Parathyroid adenoma (tissue), 2 donors: ENCODE measurements around the gene P4HA1.
"Not testable (repeated sequence)": the region's sequence is repeated elsewhere in the genome, so short reads cannot be mapped to it uniquely, and the experiment has no call there.

Experiments used
- H2AFZ ChIP-seq: fragments of 300-600 bp; sonication (generic); one replicate; pipeline ENCODE4 v1.7.0; 2017; ENCODE audit warnings: antibody characterized with exemption, mild to moderate bottlenecking
- H3K27ac ChIP-seq: fragments of 300-600 bp; sonication (generic); one replicate; pipeline ENCODE4 v1.7.0; 2017
- H3K27me3 ChIP-seq: fragments of 300-600 bp; sonication (generic); one replicate; pipeline ENCODE4 v1.7.0; 2017; ENCODE audit warnings: low read length; ENCODE audit not compliant: control insufficient read depth, insufficient read depth
- H3K36me3 ChIP-seq: fragments of 300-600 bp; sonication (generic); one replicate; pipeline ENCODE4 v1.7.0; 2017; ENCODE audit warnings: low read length; ENCODE audit not compliant: control insufficient read depth, insufficient read depth
- H3K4me1 ChIP-seq: fragments of 300-600 bp; sonication (generic); one replicate; pipeline ENCODE4 v1.7.0; 2017; ENCODE audit warnings: control low read depth
- H3K4me2 ChIP-seq: fragments of 300-600 bp; sonication (generic); one replicate; pipeline ENCODE4 v1.7.0; 2017; ENCODE audit warnings: low read length
- H3K4me3 ChIP-seq: fragments of 300-600 bp; sonication (generic); one replicate; pipeline ENCODE4 v1.7.0; 2017; ENCODE audit warnings: low read depth, low read length
- H3K79me2 ChIP-seq: fragments of 300-600 bp; sonication (generic); one replicate; pipeline ENCODE4 v1.7.0; 2017; ENCODE audit warnings: control low read depth
- H3K9ac ChIP-seq: fragments of 300-600 bp; sonication (generic); one replicate; pipeline ENCODE4 v1.7.0; 2017; ENCODE audit warnings: mild to moderate bottlenecking
- H3K9me3 ChIP-seq: fragments of 300-600 bp; sonication (generic); one replicate; pipeline ENCODE4 v1.7.0; 2017; ENCODE audit warnings: low read length; ENCODE audit not compliant: control insufficient read depth
- CTCF ChIP-seq: fragments of 300-600 bp; sonication (generic); IDR thresholded peaks from one replicate; pipeline ENCODE4 v1.7.0; 2017; ENCODE audit warnings: antibody characterized with exemption, mild to moderate bottlenecking
- donor health status: primary hyperparathyroidism.

Gene P4HA1

GRCh38 chr10:73110345-73110849 lies 13.7 kb upstream of the P4HA1 start, which contains the start of gene NUDT13:
Gene NUDT13 (plus strand): TSS chr10:73110455. CDS start chr10:73114366, 3,911 bp downstream.
- Histone ChIP-seq H3K27me3 (no peaks in the 10 kb centered on the region), H3K9me3 (no peaks in the 10 kb centered on the region), H3K4me3 (peak within 1 kb of the TSS; percentile 73), H3K4me2 (peak within 1 kb of the TSS; percentile 74), H3K36me3 (no peaks in the 10 kb centered on the region), H3K27ac (peak within 1 kb of the TSS; percentile 65), H3K4me1 (no peaks in the 10 kb centered on the region), H3K79me2 (no peaks in the 10 kb centered on the region), H2AFZ (peak within 1 kb of the TSS; percentile 77), H3K9ac (no peak within 1 kb of the TSS)
- no peak for TF ChIP-seq CTCF

GRCh38 chr10:73109248-73109652 lies 12.6 kb upstream of the P4HA1 start:
- not testable (repeated sequence) for H3K4me3 ChIP-seq, H3K4me1 ChIP-seq, H3K9me3 ChIP-seq, H3K27me3 ChIP-seq, H3K36me3 ChIP-seq, H3K79me2 ChIP-seq, H3K4me2 ChIP-seq, H2AFZ ChIP-seq, H3K27ac ChIP-seq, H3K9ac ChIP-seq

GRCh38 chr10:73106301-73106700 lies 9.6 kb upstream of the P4HA1 start:
- H3K4me2 ChIP-seq, result no peak overlapping the region
- no peaks in the 10 kb centered on the region for H3K27me3 ChIP-seq
- no peak for TF ChIP-seq CTCF
- H3K9me3 ChIP-seq, result no peaks in the 10 kb centered on the region
- H3K79me2 ChIP-seq, result no peaks in the 10 kb centered on the region
- no peak overlapping the region for H2AFZ ChIP-seq
- H3K27ac ChIP-seq, result no peak overlapping the region
- no peak overlapping the region for H3K4me3 ChIP-seq
- no peak overlapping the region for H3K9ac ChIP-seq
- no peaks in the 10 kb centered on the region for H3K4me1 ChIP-seq
- no peaks in the 10 kb centered on the region for H3K36me3 ChIP-seq

- no peak overlapping the region for H3K4me3 ChIP-seq
- peaks cover 3% of the 10 kb centered on the region for H3K79me2 ChIP-seq
- H3K27me3 ChIP-seq, result no peaks in the 10 kb centered on the region
- no peak overlapping the region for H3K4me2 ChIP-seq
- H3K9me3 ChIP-seq, result no peaks in the 10 kb centered on the region
- no peak overlapping the region for H3K9ac ChIP-seq
- no peak overlapping the region for H2AFZ ChIP-seq
- H3K27ac ChIP-seq, result no peak overlapping the region
- H3K36me3 ChIP-seq, result no peaks in the 10 kb centered on the region
- TF ChIP-seq CTCF, result no peak
- H3K4me1 ChIP-seq, result no peaks in the 10 kb centered on the region
Observed at GRCh38 chr10:73099141-73099540, 2.5 kb upstream of the P4HA1 start.

GRCh38 chr10:73097305-73097670 lies 622 bp upstream of the P4HA1 start:
- Histone ChIP-seq H3K27me3 (no peaks in the 10 kb centered on the region), H3K4me3 (peak overlapping the region; percentile 77), H3K4me2 (peak overlapping the region; percentile 75), H3K27ac (peak overlapping the region; percentile 66), H3K36me3 (no peaks in the 10 kb centered on the region), H3K9me3 (no peaks in the 10 kb centered on the region), H3K4me1 (no peaks in the 10 kb centered on the region), H3K79me2 (peaks cover 3% of the 10 kb centered on the region), H3K9ac (no peak overlapping the region), H2AFZ (peak overlapping the region; percentile 70)
- TF ChIP-seq CTCF, result no peak
